BLaER1 treated with 17β-estradiol and CSF1 and Interleukin-3, amounts not matched to agents 10 nM and 100 nM (cell line): ENCODE results near the gene SLC28A3.
"Not testable (repeated sequence)": the region's sequence is repeated elsewhere in the genome, so short reads cannot be mapped to it uniquely, and the experiment has no call there.

Experiments
- H3K27ac ChIP-seq, 11 experiments: shearing (Covaris generic); formaldehyde crosslinking; 2 replicates each; pipeline ENCODE4 v1.8.1; 2022
- H3K27me3 ChIP-seq, 11 experiments: shearing (Covaris generic); formaldehyde crosslinking; 2 replicates each; pipeline ENCODE4 v1.8.1; 2022
- H3K36me3 ChIP-seq, 11 experiments: shearing (Covaris generic); formaldehyde crosslinking; 2 replicates each; pipeline ENCODE4 v1.8.1; 2022
- H3K4me1 ChIP-seq, 10 experiments: shearing (Covaris generic); formaldehyde crosslinking; 2 replicates each; pipeline ENCODE4 v1.8.1; 2022
- H3K4me2 ChIP-seq, 11 experiments: shearing (Covaris generic); formaldehyde crosslinking; 2 replicates each; pipeline ENCODE4 v1.8.1; 2022
- H3K4me3 ChIP-seq, 10 experiments: shearing (Covaris generic); formaldehyde crosslinking; 2 replicates each; pipeline ENCODE4 v1.8.1; 2022
- H3K9ac ChIP-seq, 11 experiments: shearing (Covaris generic); formaldehyde crosslinking; 2 replicates each; pipeline ENCODE4 v1.8.1; 2022
- H3K9me3 ChIP-seq, 11 experiments: shearing (Covaris generic); formaldehyde crosslinking; replicated peaks in 1 of 11; 2 replicates each; pipeline ENCODE4 v1.8.1; 2022
- H4K20me1 ChIP-seq, 11 experiments: shearing (Covaris generic); formaldehyde crosslinking; 2 replicates each; pipeline ENCODE4 v1.8.1; 2022
- Cebpa-rat ChIP-seq, 11 experiments: shearing (Covaris generic); IDR thresholded peaks; 2 replicates each; pipeline ENCODE4 v1.8.1; 2022

Gene SLC28A3

DNA sequence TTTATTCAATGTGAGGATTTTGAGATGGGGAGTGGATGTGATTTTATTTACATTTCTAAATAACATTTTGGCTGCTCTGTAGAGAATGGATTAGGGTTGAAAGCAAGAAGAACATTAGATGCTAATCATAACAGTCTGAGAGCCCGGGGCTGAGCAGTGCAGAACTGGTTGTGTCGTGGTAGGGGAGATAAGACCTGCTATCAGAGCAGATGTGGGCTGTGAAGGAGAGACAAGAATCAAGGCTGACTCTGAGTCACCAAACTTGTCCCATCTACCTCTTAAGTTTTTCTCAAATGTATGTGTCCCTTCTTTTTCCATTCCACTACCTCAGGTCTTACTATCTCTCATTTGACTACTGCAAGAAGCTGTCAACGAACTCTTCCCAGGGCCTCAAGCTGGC lies 35.4 kb upstream of the SLC28A3 start:
- Histone ChIP-seq H3K36me3 (no peaks in the 10 kb centered on the region), H3K4me1 (peaks cover 0 to 6% (median 0%) of the 10 kb centered on the region in 10 experiments; a peak in 1 of 20 replicates), H4K20me1 (no peaks in the 10 kb centered on the region), H3K4me2 (no peak overlapping the region), H3K9me3 (no peaks in the 10 kb centered on the region), H3K9ac (no peak overlapping the region), H3K27ac (no peak overlapping the region), H3K4me3 (no peak overlapping the region), H3K27me3 (no peaks in the 10 kb centered on the region)
- no peak for TF ChIP-seq Cebpa-rat (IDR thresholded peaks at IDR 0.05)

DNA sequence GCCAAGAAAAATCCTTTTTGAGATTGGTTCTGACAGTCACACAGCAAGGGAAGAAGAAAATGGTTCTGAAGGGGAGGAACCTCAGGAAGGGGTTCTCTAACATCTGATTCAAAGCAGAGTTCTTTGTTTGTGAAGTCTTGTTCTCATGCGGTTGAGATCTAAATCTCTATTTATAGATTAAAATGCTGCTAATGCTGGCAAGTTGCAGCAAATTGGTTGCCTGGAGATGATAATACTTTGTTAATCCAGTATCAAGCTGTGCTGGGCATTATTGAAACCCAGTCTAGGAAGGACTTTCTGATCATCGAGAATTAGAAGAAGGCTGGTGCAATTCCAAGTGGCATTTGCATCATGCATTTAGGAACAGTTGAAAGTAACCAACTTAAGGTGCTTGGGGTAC lies 34.0 kb upstream of the SLC28A3 start:
- peaks cover 0 to 6% (median 0%) of the 10 kb centered on the region in 10 experiments; a peak in 1 of 20 replicates for H3K4me1 ChIP-seq
- no peak overlapping the region for H3K27ac ChIP-seq
- H3K27me3 ChIP-seq, result no peaks in the 10 kb centered on the region
- no peaks in the 10 kb centered on the region for H3K36me3 ChIP-seq
- no peak for TF ChIP-seq Cebpa-rat (IDR thresholded peaks at IDR 0.05)
- H3K4me3 ChIP-seq, result no peak overlapping the region
- no peak overlapping the region for H3K9ac ChIP-seq
- no peak overlapping the region for H3K4me2 ChIP-seq
- no peaks in the 10 kb centered on the region for H3K9me3 ChIP-seq
- H4K20me1 ChIP-seq, result no peaks in the 10 kb centered on the region

DNA sequence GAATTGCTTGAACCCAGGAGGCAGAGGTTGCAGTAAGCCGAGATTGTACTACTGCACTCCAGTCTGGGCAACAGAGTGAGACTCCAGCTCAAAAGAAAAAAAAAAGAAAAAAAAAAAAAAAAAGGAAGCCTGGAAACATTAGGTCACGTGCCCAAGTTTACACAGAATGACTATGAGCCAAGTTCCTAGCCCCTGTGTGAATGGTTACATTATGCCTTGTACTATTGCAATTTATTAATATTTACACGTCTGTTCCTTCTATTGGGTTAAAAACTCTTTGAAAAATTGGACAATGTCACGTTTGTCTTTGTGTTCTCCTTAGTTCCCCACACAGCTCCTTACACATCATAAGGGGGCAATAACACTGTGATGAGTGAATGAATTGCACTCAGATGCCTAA lies 33.5 kb upstream of the SLC28A3 start:
- H3K27me3 ChIP-seq, result no peaks in the 10 kb centered on the region
- H3K4me1 ChIP-seq, result peaks cover 0 to 6% (median 0%) of the 10 kb centered on the region in 10 experiments; a peak in 1 of 20 replicates
- no peak overlapping the region for H3K27ac ChIP-seq
- H3K4me2 ChIP-seq, result no peak overlapping the region
- no peak overlapping the region for H3K4me3 ChIP-seq
- no peaks in the 10 kb centered on the region for H3K36me3 ChIP-seq
- TF ChIP-seq Cebpa-rat (IDR thresholded peaks at IDR 0.05), result no peak
- no peaks in the 10 kb centered on the region for H4K20me1 ChIP-seq
- no peak overlapping the region for H3K9ac ChIP-seq
- no peaks in the 10 kb centered on the region for H3K9me3 ChIP-seq

DNA sequence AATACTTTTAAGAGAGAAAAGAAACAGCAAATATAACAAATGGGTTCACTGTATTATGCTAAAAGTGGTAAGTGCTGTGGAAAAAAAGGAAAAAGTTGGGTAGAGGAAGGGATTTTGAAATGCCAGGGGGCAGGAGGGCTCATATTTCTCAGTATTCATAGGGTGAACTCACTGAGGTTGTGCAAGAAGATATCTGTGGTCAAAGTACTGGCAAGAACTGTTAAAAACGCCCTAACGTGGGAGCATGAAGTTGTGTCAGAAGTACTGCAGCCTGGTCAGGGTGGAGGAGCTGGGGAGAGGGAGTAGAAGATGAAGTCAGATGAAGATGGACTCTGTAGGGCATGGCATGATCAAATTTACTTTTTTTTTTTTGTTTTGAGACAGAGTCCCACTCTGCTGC lies 31.2 kb upstream of the SLC28A3 start:
- H4K20me1 ChIP-seq, result no peaks in the 10 kb centered on the region
- TF ChIP-seq Cebpa-rat (IDR thresholded peaks at IDR 0.05), result no peak
- H3K27me3 ChIP-seq, result no peaks in the 10 kb centered on the region
- H3K36me3 ChIP-seq, result no peaks in the 10 kb centered on the region
- H3K4me1 ChIP-seq, result peaks cover 0 to 6% (median 0%) of the 10 kb centered on the region in 10 experiments; a peak in 1 of 20 replicates
- peaks cover 0 to 1% (median 0%) of the 10 kb centered on the region in 11 experiments; a peak in 1 of 22 replicates for H3K9me3 ChIP-seq
- H3K4me2 ChIP-seq, result peak overlapping the region in 3 of 11 experiments; percentile 9 to 31 (median 23); a peak in 2 of 22 replicates
- no peak overlapping the region for H3K4me3 ChIP-seq
- H3K9ac ChIP-seq, result no peak overlapping the region
- no peak overlapping the region for H3K27ac ChIP-seq

DNA sequence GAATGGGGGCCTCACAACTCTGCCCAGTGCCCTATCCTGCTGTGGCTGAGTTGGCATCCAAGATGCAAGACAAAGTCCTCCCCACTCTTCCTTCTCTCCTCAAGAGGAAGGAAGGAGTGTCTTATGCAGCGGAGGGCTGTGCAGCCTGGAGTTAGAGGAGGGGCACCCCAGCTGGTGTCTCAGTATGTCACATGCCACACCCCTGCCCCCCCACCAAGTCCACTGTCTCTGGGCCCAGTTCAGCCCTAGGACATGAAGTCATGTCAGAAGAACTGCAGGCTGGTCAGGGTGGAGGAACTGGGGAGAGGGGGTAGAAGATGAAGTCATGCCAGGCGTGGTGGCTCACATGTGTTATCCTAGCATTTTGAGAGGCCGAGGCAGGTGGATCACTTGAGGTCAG lies 28.0 kb upstream of the SLC28A3 start:
- no peak for TF ChIP-seq Cebpa-rat (IDR thresholded peaks at IDR 0.05)

DNA sequence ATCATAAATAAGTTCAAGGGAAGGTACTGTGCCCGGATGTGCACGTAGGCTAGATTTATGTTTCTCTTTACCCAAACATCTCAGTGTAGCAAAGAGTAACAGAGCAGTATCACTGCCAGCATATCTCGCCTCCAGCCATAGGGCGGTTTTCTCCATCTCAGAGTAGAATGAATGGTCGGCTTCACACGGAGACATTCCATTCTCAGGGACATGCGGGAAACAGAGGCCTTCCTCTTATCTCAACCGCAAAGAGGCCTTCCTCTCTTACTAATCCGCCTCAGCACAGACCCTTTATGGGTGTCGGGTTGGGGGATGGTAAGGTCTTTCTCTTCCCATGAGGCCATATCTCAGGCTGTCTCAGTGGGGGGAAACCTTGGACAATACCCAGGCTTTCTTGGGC lies 27.2 kb upstream of the SLC28A3 start:
- not testable (repeated sequence) for H3K36me3 ChIP-seq, H4K20me1 ChIP-seq, H3K4me3 ChIP-seq, H3K9ac ChIP-seq, H3K27me3 ChIP-seq, H3K4me2 ChIP-seq, H3K9me3 ChIP-seq, H3K27ac ChIP-seq
- peaks cover 0 to 21% (median 0%) of the 10 kb centered on the region in 10 experiments; a peak in 5 of 20 replicates for H3K4me1 ChIP-seq

More for the DNA sequence above, 28.0 kb upstream of the SLC28A3 start:
- Histone ChIP-seq H3K9me3 (peaks cover 0 to 6% (median 0%) of the 10 kb centered on the region in 11 experiments; a peak in 2 of 22 replicates), H3K9ac (no peak overlapping the region), H3K27ac (no peak overlapping the region), H3K4me1 (peaks cover 0 to 21% (median 0%) of the 10 kb centered on the region in 10 experiments; a peak in 5 of 20 replicates), H3K36me3 (no peaks in the 10 kb centered on the region), H3K4me2 (no peak overlapping the region), H4K20me1 (no peaks in the 10 kb centered on the region), H3K4me3 (no peak overlapping the region), H3K27me3 (no peaks in the 10 kb centered on the region)

DNA sequence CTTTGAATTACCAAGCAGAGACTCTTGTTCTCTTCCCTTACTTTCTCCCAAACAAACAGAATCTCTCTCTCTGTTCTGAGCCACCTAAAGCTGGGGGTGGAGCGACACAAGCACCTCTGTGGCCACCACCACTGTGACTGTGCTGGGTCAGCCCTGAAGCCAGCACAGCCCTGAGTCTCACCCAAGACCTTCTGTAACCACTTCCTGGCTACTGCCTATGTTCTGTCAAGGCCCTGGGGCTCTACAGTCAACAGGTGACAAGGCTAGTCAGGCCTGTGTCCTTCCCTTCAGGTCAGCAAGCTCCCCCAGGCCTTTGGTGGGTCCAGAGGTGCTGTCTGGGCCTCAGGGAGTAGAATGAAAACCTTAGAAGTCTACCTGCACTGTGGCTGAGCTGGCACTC lies 26.1 kb upstream of the SLC28A3 start:
- Histone ChIP-seq H3K9ac (no peak overlapping the region), H3K4me1 (peaks cover 0 to 16% (median 0%) of the 10 kb centered on the region in 10 experiments; a peak in 5 of 20 replicates), H3K27me3 (no peaks in the 10 kb centered on the region), H3K4me3 (no peak overlapping the region), H3K27ac (no peak overlapping the region), H3K9me3 (peaks cover 0 to 6% (median 0%) of the 10 kb centered on the region in 11 experiments; a peak in 2 of 22 replicates), H3K4me2 (no peak overlapping the region), H3K36me3 (no peaks in the 10 kb centered on the region), H4K20me1 (no peaks in the 10 kb centered on the region)
- no peak for TF ChIP-seq Cebpa-rat (IDR thresholded peaks at IDR 0.05)

DNA sequence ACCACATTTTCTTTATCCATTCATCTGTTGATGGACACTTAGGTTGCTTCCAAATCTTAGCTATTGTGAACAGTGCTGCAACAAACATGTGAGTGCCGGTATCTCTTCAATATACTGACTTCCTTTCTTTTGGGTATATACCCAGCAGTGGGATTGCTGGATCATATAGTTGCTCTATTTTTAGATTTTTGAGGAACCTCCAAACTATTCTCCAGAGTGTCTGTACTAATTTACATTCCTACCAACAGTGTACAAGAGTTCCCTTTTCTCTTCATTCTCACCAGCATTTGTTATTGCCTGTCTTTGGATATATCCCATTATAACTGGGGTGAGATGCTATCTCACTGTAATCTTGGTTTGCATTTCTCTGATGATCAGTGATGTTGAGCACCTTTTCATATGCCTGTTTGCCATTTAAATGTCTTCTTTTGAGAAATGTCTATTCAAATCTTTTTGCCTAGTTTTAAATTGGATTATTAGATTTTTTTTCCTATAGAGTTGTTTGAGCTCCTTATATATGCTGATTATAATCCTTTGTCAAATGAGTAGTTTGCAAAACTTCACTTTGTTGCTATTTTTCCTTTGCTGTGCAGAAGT lies 24.4 kb upstream of the SLC28A3 start:
- not testable (repeated sequence) for H4K20me1 ChIP-seq, H3K9ac ChIP-seq, H3K9me3 ChIP-seq, H3K27ac ChIP-seq, H3K27me3 ChIP-seq, H3K4me3 ChIP-seq, H3K36me3 ChIP-seq
- Histone ChIP-seq H3K4me2 (peak overlapping the region in 2 of 11 experiments; percentile 41 to 50; a peak in 3 of 22 replicates), H3K4me1 (peaks cover 0 to 16% (median 3%) of the 10 kb centered on the region in 10 experiments; a peak in 6 of 20 replicates)

DNA sequence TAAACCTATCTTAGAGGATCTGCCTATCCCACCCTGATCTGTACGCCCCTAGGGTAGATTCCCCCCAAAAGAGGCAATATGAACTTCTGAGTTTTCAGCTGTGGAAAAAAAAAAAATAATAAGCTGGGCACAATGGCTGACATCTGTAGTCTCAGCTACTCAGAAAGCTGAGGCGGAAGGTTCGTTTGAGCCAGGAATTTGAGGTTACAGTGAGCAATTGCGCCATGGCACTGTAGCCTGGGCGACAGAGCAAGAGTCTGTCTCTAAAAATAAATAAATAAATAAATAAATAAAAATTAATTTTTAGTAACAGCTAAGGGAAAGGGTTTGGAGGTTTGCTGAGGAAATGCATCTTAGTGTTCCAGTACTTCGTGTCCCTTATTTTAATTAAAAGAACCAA lies 21.1 kb upstream of the SLC28A3 start:
- peaks cover 0 to 16% (median 3%) of the 10 kb centered on the region in 10 experiments; a peak in 6 of 20 replicates for H3K4me1 ChIP-seq
- TF ChIP-seq Cebpa-rat (IDR thresholded peaks at IDR 0.05), result no peak
- no peak overlapping the region for H3K9ac ChIP-seq

DNA sequence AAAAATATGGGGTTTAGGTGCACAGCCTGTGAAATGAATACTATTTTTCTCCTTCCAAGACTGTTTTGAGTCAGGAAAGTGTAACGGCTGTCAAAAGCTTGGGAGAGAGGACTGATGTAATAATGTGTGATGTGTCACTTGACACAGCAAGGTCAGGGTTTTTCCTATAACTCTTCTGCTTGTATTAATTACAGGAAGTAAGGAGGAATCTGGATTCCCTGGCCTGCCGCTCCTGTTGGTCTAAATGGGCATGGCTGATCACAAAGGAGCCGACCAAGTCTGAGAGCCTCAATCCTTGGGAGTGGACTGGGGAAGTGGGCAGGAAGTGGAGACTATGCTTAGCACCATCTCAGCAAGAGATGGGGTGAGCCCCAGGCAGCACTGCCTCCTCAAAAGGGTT lies 16.7 kb upstream of the SLC28A3 start:
- Histone ChIP-seq H3K9me3 (no peaks in the 10 kb centered on the region), H3K36me3 (no peaks in the 10 kb centered on the region), H3K9ac (no peak overlapping the region), H3K4me3 (no peak overlapping the region), H3K4me2 (no peak overlapping the region), H3K27me3 (no peaks in the 10 kb centered on the region), H4K20me1 (no peaks in the 10 kb centered on the region), H3K4me1 (peaks cover 0 to 7% (median 0%) of the 10 kb centered on the region in 10 experiments; a peak in 2 of 20 replicates), H3K27ac (no peak overlapping the region)
- no peak for TF ChIP-seq Cebpa-rat (IDR thresholded peaks at IDR 0.05)

More for the DNA sequence above, 21.1 kb upstream of the SLC28A3 start:
- Histone ChIP-seq H3K4me3 (no peak overlapping the region), H3K9me3 (peaks cover 0 to 4% (median 0%) of the 10 kb centered on the region in 11 experiments; a peak in 1 of 22 replicates), H3K27me3 (no peaks in the 10 kb centered on the region), H3K27ac (no peak overlapping the region), H4K20me1 (no peaks in the 10 kb centered on the region), H3K4me2 (no peak overlapping the region; a peak in 1 of 22 replicates), H3K36me3 (no peaks in the 10 kb centered on the region)
